ENCODE results near the gene TAF15.

TAF15 gene

DNA sequence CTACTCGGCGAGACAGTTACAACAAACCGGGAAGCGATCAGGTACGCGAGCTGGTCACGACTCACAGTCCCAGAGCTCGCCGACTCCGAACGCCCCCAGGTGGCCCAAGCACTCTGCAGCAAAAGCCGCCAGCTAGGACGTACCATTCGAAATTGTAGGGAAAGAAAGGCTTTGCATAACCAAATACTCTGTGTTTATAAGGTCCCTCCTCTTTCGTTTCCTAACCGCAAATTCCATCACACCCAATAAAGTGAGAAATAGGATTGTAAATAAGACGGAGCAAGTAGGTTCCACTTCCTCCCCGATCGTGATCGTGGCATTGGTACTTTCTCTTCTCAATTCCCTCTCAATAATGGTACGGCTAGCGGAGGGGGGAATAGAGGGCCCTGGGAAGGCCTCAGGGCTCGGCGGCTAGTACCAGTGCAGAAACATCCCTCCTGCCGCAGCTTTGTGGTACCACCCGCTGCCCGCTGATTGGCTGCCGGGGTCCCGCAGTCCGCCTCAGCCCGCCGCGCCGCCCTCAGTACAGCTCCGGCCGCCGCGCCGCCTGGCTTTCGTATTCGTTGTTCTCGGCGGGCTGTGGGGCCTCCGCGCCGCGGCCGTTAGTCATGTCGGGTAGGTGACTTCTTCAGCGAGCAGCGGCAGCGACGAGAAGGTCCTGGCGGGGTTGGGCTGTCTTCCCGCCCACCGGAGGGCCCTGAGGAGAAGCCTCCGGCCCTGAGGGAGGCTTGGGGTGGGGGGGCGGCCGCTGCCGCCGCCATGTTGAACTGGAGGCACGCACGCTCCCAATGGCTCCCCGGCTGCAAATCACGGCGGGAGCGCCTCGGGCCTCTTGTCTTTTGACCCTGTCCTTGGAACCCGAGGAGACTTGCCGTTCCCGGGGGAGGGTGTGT lies at the start of gene TAF15:
TSS of gene TAF15 (plus strand) at position 523 of the 893 bp plus-strand sequence. CDS start at position 609, 86 bp downstream.
- FAIRE-seq, result no peak
- peak; percentile 96 for DNase-seq (ENCODE audit: low spot score)

DNA sequence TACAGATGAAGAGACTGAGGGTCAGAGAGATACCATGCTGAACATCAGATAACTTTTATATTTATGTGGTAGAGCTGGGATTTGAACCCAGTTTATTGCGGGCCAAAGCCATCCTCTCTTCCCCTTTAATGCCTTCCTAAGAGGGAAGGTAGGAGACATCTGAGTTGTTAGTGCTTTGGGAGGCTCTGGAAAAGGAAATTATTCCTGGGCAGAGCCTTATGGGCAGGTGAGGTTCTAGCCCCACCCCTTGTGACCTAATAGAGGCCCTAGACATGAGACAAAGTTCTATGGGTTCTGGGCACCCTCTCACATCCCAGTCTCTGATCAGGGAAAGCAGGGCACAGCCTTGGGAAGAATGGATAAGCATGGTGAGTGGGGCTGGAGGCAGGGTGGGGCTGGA lies 48.7 kb upstream of the TAF15 start, which contains the start of gene C17orf50:
TSS of gene C17orf50 (plus strand) at position 301 of the 400 bp plus-strand sequence. CDS start at position 356, 55 bp downstream.
- FAIRE-seq (no peak), DNase-seq (ENCODE audit: low spot score) (no peak)

DNA sequence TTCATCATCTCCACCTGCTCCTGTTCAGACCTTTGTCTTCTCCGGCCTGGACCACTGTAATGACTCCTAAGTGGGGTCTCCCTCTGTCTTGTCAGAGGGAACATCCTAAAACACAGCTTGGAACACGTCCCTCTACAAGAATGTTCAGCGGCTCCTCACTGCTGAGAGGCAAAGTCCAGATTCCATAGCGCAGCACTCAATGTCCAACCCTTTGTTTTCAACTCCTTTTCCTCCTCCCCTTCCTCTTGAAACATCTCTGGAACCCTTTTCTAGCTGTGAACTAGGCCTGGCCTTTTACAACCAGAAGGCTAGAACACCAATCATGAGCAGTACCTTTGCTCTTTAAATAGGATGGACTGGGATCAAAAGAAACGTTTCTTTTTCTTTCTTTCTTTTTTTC lies 47.7 kb upstream of the TAF15 start:
- FAIRE-seq (no peak), DNase-seq (ENCODE audit: low spot score) (no peak)

DNA sequence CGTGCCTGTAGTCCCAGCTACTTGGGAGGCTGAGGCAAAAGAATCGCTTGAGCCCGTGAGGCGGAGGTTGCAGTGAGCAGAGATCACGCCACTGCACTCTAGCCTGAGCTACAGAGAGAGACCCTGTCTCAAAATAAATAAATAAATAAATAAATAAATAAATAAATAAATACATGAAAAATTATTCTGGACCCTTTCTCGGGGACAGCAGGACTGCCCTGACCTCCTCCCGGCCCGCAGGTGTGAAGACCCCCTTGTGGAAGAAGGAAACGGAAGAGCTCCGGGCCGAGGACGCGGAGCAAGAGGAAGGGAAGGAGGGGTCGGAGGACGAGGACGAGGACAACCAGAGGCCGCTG lies 45.5 kb upstream of the TAF15 start:
- FAIRE-seq, result no peak
- no peak for DNase-seq (ENCODE audit: low spot score)

DNA sequence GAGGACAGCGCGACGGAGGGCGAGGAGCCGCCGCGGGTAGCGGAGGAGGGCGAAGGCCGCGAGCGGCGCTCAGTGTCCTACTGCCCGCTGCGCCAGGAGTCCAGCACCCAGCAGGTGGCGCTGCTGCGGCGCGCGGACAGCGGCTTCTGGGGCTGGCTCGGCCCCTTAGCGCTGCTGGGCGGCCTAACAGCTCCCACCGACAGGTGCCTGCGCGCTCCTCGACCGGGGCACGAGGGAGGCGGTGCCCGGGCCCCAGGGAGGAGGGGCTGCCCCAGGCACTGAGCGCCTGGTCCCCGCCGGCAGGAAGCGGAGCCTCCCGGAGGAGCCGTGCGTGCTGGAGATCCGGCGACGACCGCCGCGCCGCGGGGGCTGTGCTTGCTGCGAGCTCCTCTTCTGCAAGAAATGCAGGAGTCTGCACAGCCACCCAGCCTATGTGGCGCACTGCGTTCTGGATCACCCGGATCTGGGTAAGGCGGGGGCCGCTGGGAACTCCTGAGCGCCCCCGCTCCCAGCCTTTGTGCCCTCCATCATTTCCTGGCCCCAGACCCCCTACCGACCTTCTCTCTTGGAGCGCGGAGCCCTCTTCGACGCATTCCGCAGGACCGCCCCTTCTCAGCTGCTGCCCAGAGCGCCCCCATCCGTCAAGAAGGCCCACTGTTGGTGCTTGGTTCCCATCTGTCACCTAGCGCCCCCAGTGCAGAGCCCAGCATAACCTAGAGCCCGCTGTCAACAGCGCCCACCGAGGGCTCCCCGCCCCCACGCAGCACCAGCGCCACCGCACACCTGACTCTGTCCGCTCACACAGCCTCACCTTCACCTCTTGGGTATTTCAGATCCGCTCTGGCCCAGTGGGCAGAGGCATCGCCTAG lies 44.9 kb upstream of the TAF15 start:
- DNase-seq (ENCODE audit: low spot score) (peak; percentile 81), FAIRE-seq (no peak)

DNA sequence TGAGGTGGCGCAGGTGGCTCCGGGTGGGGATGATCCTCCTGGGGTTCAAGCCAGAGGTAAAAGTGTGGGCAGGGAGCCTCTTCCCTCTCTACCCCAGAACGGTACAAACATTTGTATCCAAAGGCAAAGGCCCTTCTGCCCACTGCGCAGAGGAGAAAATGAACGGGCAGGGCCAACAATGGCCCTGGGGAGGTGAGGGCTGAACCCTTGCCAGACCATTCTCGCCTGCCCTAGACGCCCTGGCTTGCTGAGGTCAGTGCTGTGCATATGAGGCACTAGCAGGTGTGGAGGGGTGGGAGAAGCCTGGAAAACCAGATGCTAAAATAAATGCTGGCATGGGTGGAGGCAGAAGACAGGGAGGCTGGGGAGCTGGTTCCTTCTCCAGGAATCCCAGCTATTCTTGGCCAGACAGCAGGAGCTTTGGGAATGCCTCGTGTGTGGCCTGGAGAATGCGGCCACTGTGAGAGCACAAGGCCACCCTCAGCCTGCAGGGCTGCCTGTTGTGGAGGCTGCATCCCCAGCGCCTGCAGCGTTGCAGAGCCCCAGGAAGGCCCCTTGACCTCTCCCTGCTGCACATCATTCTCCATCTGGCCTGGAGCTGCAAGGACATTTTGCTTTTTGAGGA lies 44.1 kb upstream of the TAF15 start:
- DNase-seq (ENCODE audit: low spot score) (no peak), FAIRE-seq (no peak)

DNA sequence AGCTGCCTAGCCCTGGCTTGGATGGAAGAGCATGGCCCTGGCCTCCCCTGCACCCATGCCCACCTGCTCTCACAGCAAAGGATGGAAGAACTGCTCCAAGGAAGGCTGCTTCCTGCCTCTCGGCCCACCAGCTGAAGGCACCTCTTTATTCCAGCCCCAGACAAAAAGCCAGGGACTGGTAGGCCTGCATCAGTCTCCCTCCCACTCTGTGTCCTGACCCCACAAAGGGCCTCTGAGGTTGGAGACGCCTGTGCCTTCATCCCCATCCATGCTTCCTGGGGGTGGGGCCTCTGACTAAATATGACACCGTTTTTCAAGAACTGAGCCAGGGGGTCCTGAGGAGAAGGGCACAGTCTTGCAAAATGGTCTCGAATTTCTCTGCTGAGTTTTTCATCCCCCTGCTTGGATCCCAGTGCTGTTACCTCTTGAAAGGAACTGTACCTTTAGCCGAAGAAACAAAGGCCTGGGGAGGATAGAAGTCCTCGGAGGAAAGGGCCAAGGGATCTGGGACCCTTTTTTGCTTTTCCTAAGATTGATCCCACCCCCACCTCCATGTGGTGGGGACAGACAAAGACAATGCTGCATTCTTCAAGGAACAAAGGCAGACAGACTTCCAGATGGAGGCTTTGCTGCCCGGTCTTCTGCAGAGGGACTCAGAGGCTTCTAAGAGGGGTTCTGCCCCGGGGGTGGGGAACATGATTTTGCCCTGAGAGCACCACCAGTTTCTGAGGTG lies 43.4 kb upstream of the TAF15 start:
- no peak for FAIRE-seq

DNA sequence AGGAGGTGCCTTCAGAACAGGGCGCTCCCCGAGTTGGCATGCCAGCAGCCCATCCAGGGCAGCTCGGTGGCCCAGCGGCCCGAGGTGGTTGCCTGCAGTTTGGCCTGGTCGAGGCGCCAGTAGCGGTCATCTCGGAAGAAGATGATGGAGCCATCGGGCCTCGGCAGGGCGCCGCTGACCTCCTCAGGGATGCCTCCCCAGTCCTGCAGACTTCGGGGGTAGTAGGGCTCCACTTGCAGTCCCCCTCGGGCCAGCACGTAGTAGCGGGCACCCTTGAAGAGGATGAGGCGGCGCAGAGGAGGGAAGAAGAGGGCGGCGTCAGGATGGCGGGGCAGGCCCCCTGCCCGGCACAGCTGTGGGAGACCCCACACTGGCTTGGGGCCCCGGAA lies 42.8 kb upstream of the TAF15 start:
- no peak for DNase-seq (ENCODE audit: low spot score)
- FAIRE-seq, result no peak

More for the DNA sequence above, 43.4 kb upstream of the TAF15 start:
- DNase-seq (ENCODE audit: low spot score), result no peak

DNA sequence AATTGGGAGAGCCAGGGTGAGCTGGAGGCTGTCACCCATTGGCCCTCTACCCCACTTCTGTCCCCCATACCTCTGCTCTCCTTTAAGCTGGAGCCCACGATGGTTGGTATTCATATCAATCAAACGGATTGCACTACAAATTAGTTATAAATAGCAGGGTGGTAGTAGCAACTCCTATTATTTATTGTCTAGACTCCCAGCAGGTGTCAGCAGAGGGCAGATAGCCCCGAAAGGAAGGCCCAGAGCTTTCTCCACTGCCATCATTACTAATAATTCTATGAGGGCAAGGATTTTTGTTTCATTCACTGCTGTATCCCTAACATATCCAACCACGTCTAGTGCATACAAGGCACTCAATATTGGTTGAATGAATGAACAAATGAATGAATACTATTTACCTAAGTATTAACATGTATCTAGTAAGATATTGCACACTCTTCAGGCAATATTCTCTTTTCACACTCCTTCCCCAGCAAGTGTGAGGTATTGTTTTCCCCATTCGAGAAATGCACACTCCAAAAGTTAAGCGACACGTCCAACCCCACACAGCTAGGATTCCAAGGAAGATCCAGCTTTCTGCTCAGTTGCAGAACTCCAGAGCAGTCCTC lies 42.3 kb upstream of the TAF15 start:
- DNase-seq (ENCODE audit: low spot score) (no peak), FAIRE-seq (no peak)

DNA sequence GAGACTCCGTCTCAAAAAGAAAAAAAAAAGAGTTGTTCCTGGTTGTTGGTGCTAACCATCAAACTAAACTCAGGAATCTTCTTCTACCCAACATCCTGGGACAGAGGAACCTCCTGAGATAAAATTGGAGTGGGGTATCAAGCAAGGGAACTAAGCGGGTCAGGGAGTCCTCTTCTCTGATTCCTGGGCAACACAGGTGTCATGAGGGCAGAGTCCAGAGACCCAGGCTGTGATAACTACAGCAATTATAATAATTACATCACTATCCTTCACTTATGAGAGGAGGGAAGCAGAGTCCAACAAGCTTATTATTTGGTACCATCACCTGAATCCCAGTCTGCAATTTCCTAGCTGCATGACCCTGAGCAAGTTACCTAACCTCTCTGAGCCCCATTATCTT lies 40.5 kb upstream of the TAF15 start:
- DNase-seq (ENCODE audit: low spot score) (no peak), FAIRE-seq (no peak)

DNA sequence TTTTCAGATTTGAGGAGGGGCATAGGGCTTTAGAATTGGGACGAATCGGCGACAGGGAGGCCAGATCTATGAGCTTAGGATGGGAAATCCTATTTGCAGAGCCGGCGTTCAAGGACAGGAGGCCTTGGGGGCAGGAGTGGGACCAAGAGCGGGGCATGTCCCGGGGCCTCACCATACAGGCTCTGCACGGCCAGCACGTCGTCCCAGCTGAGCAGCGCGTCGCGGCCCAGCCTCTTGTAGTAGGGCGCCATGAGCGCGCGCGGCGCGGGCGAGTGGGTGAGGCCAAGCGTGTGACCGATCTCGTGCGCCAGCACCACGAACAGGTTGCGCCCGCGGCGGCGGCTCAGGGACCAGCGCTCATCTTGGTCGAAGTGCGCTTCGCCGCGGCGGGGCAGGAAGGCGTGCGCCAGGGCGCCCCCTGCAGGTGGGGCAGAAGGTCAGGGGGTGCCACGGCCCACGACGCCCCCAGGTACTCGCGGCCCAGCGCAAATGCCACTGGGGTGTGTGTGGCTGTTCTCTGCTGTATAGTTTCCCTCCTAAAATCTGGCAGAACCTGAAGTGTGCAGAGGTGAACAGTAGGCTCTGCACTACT lies 39.3 kb upstream of the TAF15 start:
- DNase-seq (ENCODE audit: low spot score), result no peak
- no peak for FAIRE-seq

DNA sequence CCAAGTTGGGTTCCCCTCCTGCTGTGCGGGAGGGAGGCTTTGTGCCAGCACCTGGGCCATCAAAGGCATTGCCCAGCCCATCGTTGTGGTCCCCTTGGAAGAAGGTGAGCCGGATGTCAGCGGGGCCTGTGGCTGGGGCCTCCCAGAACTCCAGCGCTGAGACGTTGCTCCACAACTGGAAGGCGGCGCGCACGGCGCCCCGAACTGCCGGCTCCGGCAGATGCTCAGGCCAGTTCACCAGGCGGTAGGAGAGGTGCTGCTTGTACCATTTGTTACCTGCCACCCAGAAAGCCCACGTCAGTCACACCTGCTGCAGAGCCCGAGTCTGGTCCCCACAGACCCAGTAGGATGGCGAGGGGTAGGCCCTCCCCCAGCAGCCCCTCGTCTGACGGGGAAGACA lies 36.2 kb upstream of the TAF15 start:
- FAIRE-seq (no peak), DNase-seq (ENCODE audit: low spot score) (no peak)

DNA sequence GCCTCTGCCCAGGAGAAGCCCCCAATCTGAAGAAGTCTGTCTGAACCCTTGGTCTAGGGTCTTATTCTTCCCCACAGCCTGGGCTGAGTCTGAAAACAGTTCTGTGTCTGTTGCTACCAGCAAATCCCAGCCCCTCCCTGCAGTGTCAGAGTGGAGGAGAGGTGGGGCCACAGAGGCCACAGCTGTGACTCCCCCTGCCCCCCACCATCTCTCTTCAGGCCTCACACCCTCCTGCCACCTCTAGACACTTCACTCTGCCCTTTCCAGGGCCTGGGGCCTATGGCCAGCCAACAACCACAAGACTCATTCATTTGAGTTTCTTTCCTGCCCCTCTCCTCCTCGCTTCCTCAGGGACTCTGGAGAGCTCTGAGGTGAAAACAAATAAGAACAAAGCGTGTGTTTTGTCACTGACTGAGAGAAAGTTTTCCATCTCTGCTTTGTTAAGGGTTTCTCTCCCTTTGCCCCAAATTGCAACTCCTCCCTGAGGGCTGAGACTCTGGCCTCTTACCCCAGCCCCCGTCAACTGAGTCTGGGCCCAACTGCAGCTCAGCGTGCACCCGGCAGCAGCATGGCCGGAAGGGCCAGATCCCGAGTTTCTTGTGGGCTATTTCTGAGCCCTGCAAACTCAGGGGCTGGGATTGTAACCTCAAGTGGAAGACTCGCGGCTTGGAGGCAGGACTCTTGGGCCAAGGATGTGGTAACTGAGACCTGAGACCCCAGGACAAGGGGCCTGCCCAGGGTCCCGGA lies 35.4 kb upstream of the TAF15 start:
- FAIRE-seq (no peak), DNase-seq (ENCODE audit: low spot score) (no peak)

DNA sequence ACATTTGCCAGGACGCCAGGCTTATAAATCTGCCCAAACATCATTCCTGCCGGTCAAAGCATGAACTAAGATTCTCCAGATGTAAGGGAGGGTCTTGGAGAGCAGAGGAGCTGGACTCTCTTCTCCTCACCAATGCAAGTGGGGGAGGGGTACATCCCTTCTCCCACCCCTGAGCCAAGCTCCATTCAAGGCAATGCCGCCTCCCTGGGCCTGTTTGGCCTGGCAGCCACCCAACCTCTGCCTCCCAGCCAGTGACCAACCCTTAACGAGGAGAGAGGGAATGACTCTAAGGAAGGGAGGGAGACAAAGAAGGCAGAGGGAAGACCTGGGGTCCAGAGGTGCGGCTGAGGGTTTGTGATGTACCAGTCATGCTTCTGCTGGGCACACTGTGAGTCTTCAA lies 34.8 kb upstream of the TAF15 start:
- FAIRE-seq (no peak), DNase-seq (ENCODE audit: low spot score) (no peak)

DNA sequence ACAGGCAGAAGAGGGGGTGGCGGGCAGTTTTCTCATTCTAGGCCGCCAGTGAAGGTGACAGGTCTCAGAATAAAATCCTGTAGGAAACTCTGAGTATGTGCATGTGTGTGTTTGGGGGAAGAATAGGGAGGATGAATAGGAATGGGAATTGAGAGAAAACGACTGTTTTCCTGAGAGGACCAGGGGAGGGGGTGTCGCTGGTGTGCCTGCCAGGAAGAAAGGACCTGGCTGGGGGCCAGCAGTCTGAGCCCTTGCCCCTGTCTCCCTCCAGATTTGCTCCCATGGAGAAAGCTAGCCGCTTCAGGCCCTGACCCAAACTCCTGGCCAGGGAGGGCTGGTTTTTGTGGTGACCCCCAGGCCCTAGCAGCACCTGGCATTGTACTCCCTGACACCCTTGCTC lies 34.2 kb upstream of the TAF15 start:
- FAIRE-seq, result no peak
- DNase-seq (ENCODE audit: low spot score), result no peak

DNA sequence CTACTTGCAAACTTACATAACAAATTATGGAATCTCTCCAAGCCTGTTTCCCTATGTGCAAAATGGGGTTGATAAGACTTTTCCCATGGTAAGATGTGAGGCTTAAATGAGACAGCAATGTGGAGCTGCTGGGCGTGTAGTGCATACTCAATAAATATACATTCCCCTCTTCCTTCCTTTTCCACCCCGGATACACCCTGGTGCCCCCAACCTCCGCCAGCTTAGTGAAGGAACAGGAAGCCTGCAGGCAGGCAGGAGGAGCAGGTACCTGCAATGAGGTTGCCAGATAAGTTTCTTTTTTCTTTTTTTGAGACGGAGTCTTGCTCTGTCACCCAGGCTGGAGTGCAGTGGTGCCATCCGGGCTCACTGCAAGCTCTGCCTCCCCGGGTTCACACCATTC lies 33.7 kb upstream of the TAF15 start:
- DNase-seq (ENCODE audit: low spot score) (no peak), FAIRE-seq (no peak)

DNA sequence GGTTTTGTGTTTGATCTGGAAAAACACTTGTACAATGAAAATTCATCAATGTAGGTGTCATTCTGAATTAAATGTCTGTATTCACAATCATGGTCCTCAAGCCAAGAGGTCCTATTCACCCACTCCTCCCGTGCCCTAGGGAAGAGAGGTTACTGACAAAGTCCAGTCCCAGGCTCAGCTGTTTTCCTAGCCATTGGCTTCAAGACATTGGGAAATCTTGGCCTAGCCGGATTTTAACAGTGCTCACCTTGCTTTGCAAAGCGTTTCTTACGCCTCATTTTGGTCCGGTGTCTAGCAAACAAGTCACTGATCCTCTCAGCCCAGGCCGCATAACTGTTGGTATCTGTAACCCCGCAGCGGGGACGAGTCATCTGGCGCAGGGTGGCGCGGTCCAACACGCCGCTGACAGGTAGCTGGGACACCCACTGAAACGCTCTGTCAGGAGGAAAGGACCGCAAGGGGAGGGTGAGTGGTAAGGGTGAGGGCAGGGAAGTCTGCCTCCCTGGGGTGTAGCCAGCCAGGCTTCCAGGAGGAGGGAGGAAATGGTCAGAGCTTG lies 30.6 kb upstream of the TAF15 start:
- DNase-seq (ENCODE audit: low spot score) (no peak), FAIRE-seq (no peak)

DNA sequence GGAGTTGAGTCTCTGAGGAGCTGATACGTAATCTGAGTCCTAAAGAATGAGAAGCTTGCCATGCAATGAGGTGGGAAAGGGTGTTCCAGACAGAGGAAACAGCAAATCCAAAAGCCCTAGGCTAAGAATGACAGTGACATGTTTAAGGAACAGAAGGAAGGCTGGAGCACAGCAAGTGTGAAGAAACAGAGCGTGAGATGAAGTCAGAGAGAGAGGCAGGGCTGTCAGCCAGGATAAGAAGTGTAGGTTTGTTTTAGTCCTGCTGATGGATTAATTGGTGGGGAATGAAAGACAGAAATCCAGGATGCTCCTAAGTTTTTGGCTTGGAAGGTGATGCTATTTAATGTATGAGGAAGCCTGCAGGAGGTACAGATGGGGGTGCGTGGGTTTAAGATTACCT lies 28.3 kb upstream of the TAF15 start:
- DNase-seq (ENCODE audit: low spot score), result no peak
- FAIRE-seq, result no peak

DNA sequence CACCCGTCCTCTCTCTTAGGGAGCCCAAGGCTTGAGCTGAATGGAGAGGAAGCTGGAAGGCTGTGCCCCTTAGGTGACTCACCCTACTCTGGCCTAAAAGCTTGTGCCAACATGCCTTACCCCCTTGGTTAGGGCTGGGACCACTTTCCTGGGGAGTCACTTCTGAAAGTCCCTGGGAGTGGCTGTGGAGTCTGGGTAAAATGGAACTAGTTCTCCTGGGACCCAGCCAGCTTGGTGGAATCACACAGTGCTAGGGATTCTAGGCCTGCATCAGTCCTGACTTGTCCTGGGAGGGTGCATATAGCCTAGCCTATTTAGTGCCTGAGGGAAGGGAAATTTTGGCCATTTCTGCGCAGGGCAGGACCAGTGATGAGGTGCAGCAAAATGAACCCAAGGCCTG lies 24.4 kb upstream of the TAF15 start:
- FAIRE-seq, result no peak
- DNase-seq (ENCODE audit: low spot score), result no peak
